Gastrocnemius medialis (tissue), 4 donors: ENCODE results near the gene PWWP2B. TPM values are rescaled to one million over a fixed set of nuclear protein-coding genes. Genes with fewer than 3 reads are reported as not detected.

Experiments used
- ATAC-seq, 2 donors: fragments of 150-250 bp; one replicate each; pipeline ENCODE4 v1.9.1; 2016
- DNase-seq, 2 donors: peaks; one replicate each; pipeline ENCODE4 v3.0.0-alpha.2; 2019
- H3K27ac ChIP-seq, 4 donors: fragments of 200-600 bp; sonication (generic); 1 replicate in 1 of 4; 2 replicates in 3 of 4; pipeline ENCODE4 v1.5.1; 2016 to 2018; ENCODE audit warnings: mild to moderate bottlenecking in 2 of 4, moderate library complexity in 1 of 4
- H3K27me3 ChIP-seq, 3 donors: fragments of 200-600 bp; sonication (generic) in 2 of 3; 1 replicate in 1 of 3; 2 replicates in 2 of 3; pipeline versions ENCODE4 v1.5.1 to v1.6.0; 2016 to 2019; ENCODE audit warnings: mild to moderate bottlenecking in 1 of 3, moderate library complexity in 1 of 3
- H3K36me3 ChIP-seq, 2 donors: fragments of 200-600 bp; sonication (generic) in 1 of 2; one replicate each; pipeline ENCODE4 v1.5.1; 2017 to 2018
- H3K4me1 ChIP-seq, 2 donors: fragments of 200-600 bp; sonication (generic) in 1 of 2; one replicate each; pipeline ENCODE4 v1.5.1; 2016 to 2017; ENCODE audit warnings: mild to moderate bottlenecking in 2 of 2
- H3K4me3 ChIP-seq, 4 donors: fragments of 200-600 bp; sonication (generic) in 3 of 4; 1 replicate in 1 of 4; 2 replicates in 3 of 4; pipeline ENCODE4 v1.5.1; 2016 to 2019; ENCODE audit warnings: mild to moderate bottlenecking in 2 of 4
- H3K9me3 ChIP-seq, 3 donors: fragments of 200-600 bp; sonication (generic) in 2 of 3; 1 replicate in 1 of 3; 2 replicates in 2 of 3; pipeline ENCODE4 v1.5.1; 2016 to 2019
- POLR2A ChIP-seq, 2 donors: fragments of 450-650 bp; IDR thresholded peaks; one replicate each; pipeline ENCODE4 v1.6.1; 2017; ENCODE audit warnings: antibody characterized with exemption in 2 of 2, mild to moderate bottlenecking in 2 of 2, moderate library complexity in 2 of 2
- in situ Hi-C, 4 donors: fragments of 200-750 bp; cut with MboI; loops; one replicate each; pipeline versions ENCODE4 v1.15.0 to v1.8.0; 2017; ENCODE audit warnings: low sequenced_read_pairs in 4 of 4
- intact Hi-C: fragments of 100-400 bp; cut with DNase I; formaldehyde crosslinking; loops from one replicate; pipeline ENCODE4 v1.15.1; 2023; ENCODE audit warnings: low total_unique reads
- total RNA-seq, 4 donors: library from RNA; depleted of rRNA; stranded (reverse); fragments of >200 nt; gene quantifications; one replicate each; pipeline versions ENCODE4 v1.1.0 to v1.2.3, GENCODE V29; 2016
- TF ChIP-seq, protein P1 (sequence below), 5 experiments: fragments of 450-650 bp in 3 of 5; fragments of 200-600 bp in 2 of 5; sonication (generic) in 2 of 5; IDR thresholded peaks in 4 of 5; conservative IDR thresholded peaks in 1 of 5; 1 replicate in 4 of 5; 2 replicates in 1 of 5; pipeline ENCODE4 v1.5.1; 2016 to 2019; ENCODE audit warnings: antibody characterized with exemption in 5 of 5, mild to moderate bottlenecking in 3 of 5, moderate library complexity in 3 of 5

PWWP2B gene
- total RNA-seq, 4 donors from 2014 or later: 22.7 to 30.9 (median 24.4) TPM

- intact Hi-C loops (no loop called here), in situ Hi-C loops (loop anchor here in 3 of 4 donors (5.0 to 25.0 kb wide), 3 partner anchors 71 to 256 kb away; partner anchors contain the start of gene INPP5A (in 1 of the 3))
- ATAC-seq (no peak), DNase-seq (no peak)
- TF ChIP-seq, protein P1, sequence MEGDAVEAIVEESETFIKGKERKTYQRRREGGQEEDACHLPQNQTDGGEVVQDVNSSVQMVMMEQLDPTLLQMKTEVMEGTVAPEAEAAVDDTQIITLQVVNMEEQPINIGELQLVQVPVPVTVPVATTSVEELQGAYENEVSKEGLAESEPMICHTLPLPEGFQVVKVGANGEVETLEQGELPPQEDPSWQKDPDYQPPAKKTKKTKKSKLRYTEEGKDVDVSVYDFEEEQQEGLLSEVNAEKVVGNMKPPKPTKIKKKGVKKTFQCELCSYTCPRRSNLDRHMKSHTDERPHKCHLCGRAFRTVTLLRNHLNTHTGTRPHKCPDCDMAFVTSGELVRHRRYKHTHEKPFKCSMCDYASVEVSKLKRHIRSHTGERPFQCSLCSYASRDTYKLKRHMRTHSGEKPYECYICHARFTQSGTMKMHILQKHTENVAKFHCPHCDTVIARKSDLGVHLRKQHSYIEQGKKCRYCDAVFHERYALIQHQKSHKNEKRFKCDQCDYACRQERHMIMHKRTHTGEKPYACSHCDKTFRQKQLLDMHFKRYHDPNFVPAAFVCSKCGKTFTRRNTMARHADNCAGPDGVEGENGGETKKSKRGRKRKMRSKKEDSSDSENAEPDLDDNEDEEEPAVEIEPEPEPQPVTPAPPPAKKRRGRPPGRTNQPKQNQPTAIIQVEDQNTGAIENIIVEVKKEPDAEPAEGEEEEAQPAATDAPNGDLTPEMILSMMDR (IDR thresholded peaks at IDR 0.05 in 4 of 5, conservative IDR thresholded peaks at IDR 0.05 in 1 of 5): no peak
- no peak for TF ChIP-seq POLR2A (IDR thresholded peaks at IDR 0.05)
- no peaks in the 10 kb centered on the region for H3K36me3 ChIP-seq
- no peaks in the 10 kb centered on the region for H3K9me3 ChIP-seq
- no peak overlapping the region for H3K4me3 ChIP-seq
- no peaks in the 10 kb centered on the region for H3K4me1 ChIP-seq
- no peak overlapping the region for H3K27ac ChIP-seq
- H3K27me3 ChIP-seq: no peaks in the 10 kb centered on the region
Measured at GRCh38 chr10:132381741-132382140, 15.3 kb upstream of the PWWP2B start.

DNA sequence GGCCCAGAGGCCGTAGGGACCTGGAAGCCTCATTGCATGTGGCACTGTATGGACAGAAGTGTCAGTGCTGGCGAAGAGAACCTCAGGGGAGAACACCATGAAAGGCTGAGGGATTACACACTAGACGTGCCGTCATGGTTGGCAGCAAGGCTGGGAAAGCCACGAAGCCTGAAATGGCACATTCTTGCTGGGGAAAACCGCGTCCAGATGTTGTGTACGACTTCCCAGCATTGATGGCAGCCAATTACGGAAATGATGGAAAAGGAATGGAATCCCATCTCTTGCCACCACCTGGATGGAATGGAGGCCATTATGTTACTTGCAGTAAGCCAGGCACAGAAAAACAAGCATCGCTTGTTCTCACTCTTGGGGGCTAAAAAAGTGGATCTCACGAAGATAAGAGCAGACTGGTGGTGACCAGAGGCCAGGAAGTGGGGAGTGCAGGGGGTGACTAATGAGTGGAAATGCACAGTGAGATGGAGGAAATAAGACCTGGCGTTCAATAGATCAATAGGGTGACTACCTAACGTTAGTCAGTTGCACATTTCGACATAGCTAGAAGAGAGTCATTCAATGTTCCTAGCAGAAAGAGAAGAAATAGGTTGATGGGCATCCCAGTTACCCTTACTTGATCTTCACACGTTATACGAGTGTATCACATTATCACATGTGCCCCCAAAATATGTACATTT lies 14.6 kb upstream of the PWWP2B start:
- TF ChIP-seq, protein P1 (IDR thresholded peaks at IDR 0.05 in 4 of 5, conservative IDR thresholded peaks at IDR 0.05 in 1 of 5): no peak
- no peak for TF ChIP-seq POLR2A (IDR thresholded peaks at IDR 0.05)
- no peak overlapping the region for H3K27ac ChIP-seq
- intact Hi-C loops (no loop called here), in situ Hi-C loops (loop anchor here in 3 of 4 donors (5.0 to 25.0 kb wide), 3 partner anchors 70 to 255 kb away; partner anchors contain the start of gene INPP5A (in 1 of the 3))
- DNase-seq (no peak), ATAC-seq (no peak)
- no peak overlapping the region for H3K4me3 ChIP-seq
- H3K27me3 ChIP-seq: no peaks in the 10 kb centered on the region
- no peaks in the 10 kb centered on the region for H3K9me3 ChIP-seq
- H3K36me3 ChIP-seq: no peaks in the 10 kb centered on the region
- no peaks in the 10 kb centered on the region for H3K4me1 ChIP-seq

- no peaks in the 10 kb centered on the region for H3K9me3 ChIP-seq
- no peak overlapping the region for H3K27ac ChIP-seq
- H3K4me3 ChIP-seq: no peak overlapping the region
- in situ Hi-C loops: loop anchor here in 3 of 4 donors (5.0 to 25.0 kb wide), 3 partner anchors 69 to 254 kb away; partner anchors contain the start of gene INPP5A (in 1 of the 3)
- H3K36me3 ChIP-seq: no peaks in the 10 kb centered on the region
- H3K4me1 ChIP-seq: peaks cover 0 to 4% of the 10 kb centered on the region in 2 donors
- H3K27me3 ChIP-seq: no peaks in the 10 kb centered on the region
- no peak for ATAC-seq
- no peak for TF ChIP-seq POLR2A (IDR thresholded peaks at IDR 0.05)
- TF ChIP-seq, protein P1 (IDR thresholded peaks at IDR 0.05 in 4 of 5, conservative IDR thresholded peaks at IDR 0.05 in 1 of 5): no peak
- intact Hi-C loops: no loop called here
- DNase-seq: no peak
Measured at GRCh38 chr10:132383101-132383500, 13.9 kb upstream of the PWWP2B start.

- Histone ChIP-seq H3K36me3 (no peaks in the 10 kb centered on the region), H3K4me3 (no peak overlapping the region), H3K9me3 (no peaks in the 10 kb centered on the region), H3K4me1 (peaks cover 0 to 4% of the 10 kb centered on the region in 2 donors), H3K27me3 (no peaks in the 10 kb centered on the region), H3K27ac (no peak overlapping the region)
- TF ChIP-seq POLR2A (IDR thresholded peaks at IDR 0.05): no peak
- TF ChIP-seq, protein P1 (IDR thresholded peaks at IDR 0.05 in 4 of 5, conservative IDR thresholded peaks at IDR 0.05 in 1 of 5): no peak
- in situ Hi-C loops: loop anchor here in 3 of 4 donors (5.0 to 25.0 kb wide), 3 partner anchors 69 to 254 kb away; partner anchors contain the start of gene INPP5A (in 1 of the 3)
- intact Hi-C loops: no loop called here
- DNase-seq (peak in 1 of 2 donors; percentile 2), ATAC-seq (no peak)
Measured at GRCh38 chr10:132383751-132384196, 13.2 kb upstream of the PWWP2B start.
